NCI-H2029 treated with DMSO at 0.1 percent for 48 hours (cell line): ENCODE results near the gene ATP11A.
A peak's percentile ranks its signal among the peaks of the same experiment; 100 is the strongest.
"Not testable (repeated sequence)": the region's sequence is repeated elsewhere in the genome, so short reads cannot be mapped to it uniquely, and the experiment has no call there.

Experiments
- DNase-seq: peaks from one replicate; lab custom pipeline; 2025; lab: John Stamatoyannopoulos, UW

Gene ATP11A

GRCh38 chr13:112774829-112775565 lies 85.2 kb downstream of the ATP11A start:
- DNase-seq: no peak

DNA sequence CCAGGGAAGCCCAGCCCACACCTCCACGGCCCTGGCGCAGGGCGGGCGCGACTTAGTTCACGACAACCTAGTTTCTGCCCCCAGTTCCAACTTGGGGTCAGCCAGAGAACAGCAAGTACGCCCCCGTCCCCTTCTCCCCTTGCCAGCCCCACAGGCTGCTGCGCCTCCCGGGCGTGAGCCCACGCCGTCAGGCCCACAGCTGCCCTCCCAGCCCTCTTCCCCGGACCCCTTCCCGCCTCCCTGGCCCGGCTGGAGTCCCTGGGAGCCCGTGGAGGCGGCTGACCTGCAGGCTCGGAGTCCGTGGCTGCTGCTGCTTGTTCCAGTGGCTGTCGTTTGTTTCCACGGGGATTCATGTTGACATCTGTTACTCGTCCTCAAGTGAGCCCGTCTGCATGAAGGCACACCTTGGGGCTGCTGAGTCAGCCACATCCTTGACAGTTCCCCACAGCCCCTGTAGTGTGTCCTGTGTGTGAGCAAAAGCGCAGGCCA lies 86.0 kb downstream of the ATP11A start:
- no peak for DNase-seq

DNA sequence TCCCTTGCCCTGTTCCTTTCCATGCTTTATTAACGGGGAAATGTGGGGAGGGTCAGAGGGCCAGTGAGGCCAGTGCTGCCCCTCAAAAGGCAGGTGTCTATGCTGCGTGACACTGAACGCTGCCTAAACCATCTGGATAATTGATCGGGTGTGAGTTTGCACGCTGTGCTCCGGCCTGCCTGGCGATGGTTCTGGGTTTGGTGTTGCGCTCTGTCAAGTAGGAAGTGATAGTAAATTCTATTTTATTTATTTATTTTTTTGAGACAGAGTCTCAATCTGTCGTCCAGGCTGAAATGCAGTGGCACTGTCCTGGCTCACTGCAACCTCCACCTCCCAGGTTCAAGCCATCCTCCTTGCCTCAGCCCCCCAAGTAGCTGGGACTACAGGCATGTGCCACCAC lies 86.5 kb downstream of the ATP11A start:
- DNase-seq: no peak

- DNase-seq: no peak
These were observed 87.1 kb downstream of the ATP11A start for GRCh38 chr13:112776971-112777370.

GRCh38 chr13:112777637-112778406 lies 88.0 kb downstream of the ATP11A start:
- no peak for DNase-seq

GRCh38 chr13:112779856-112780604 lies 90.2 kb downstream of the ATP11A start:
- no peak for DNase-seq

DNA sequence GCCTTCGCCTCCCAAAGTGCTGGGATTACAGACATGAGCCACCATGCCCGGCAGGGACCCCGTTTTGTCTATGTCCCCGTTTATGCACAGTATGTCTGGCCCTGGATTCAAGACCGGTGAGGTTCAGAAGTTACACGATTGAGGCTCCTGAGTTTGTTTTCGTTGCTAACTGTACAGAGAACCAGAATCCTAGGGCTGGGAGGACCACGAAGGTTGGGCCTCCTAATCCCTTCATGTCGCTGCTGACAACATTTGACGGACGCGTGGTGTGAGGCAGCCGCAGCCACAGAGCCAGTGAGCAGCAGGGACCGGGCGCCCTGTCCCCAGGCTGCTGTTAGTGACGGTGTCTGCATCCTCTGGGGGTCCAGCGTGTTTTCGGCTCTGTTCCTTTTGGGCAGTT lies 91.4 kb downstream of the ATP11A start:
- no peak for DNase-seq

- DNase-seq: peak; percentile 61
These were observed 92.1 kb downstream of the ATP11A start for GRCh38 chr13:112781881-112782361.

- DNase-seq: no peak
These were observed 92.7 kb downstream of the ATP11A start for GRCh38 chr13:112782429-112783010.

DNA sequence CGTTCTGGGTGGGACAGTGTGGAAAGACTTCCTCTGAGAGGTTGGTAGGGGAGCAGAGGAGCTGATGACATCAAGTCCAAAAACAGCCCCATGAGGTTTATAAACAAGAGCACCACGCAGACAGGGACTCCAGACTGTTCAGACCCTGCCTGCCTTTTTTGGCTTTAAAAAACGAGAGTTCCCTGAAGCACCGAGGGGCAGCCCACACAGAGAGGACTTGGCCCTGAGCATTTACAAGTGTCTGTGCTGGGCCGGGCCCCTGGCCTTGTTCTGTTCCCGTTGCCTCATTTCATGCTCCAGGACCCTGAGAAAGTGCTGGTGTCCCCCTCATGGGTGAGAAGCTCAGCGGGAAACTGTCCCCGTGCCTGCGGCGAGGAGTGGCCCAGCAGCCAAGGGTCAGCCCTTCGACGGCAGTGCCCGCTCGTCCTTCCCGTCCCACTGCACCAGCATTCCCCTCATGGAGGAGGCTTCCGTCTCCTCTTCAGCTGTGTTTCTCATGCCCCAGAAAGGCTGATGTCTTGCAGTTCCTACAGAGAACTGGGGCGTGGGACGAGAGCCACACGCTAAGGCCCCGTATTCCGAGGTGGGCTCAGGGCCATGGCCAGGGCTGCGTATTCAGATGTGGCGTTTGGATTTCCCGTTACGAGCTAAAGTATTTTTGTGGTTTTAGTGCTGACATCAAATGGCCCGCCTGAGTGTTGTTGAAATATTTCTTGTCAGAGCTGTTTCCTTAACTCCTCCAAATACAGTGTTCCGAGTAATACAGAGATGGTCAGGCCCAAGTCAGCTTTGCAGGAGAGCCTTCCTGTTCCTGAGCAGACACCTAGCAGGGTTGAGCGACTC lies 93.5 kb downstream of the ATP11A start:
- no peak for DNase-seq

DNA sequence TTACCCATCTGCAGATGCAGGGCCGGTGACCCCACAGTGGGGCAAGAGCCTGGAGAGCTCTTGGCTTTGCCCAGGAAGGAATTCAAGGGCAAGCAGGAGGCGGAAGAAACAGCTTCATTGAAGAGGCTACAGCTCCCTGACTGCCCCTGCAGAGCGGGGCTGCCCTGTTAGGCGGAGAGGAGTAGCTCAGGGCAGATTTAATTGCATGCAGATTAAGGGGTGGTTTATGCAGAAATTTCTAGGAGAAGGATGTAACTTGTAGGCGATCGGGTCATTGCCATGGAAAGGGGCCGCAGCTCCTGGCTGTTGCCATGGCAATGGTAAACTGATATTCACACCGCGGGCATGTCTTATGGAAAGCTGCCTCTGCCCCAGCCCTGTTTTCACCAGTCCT lies 94.1 kb downstream of the ATP11A start:
- DNase-seq: no peak

DNA sequence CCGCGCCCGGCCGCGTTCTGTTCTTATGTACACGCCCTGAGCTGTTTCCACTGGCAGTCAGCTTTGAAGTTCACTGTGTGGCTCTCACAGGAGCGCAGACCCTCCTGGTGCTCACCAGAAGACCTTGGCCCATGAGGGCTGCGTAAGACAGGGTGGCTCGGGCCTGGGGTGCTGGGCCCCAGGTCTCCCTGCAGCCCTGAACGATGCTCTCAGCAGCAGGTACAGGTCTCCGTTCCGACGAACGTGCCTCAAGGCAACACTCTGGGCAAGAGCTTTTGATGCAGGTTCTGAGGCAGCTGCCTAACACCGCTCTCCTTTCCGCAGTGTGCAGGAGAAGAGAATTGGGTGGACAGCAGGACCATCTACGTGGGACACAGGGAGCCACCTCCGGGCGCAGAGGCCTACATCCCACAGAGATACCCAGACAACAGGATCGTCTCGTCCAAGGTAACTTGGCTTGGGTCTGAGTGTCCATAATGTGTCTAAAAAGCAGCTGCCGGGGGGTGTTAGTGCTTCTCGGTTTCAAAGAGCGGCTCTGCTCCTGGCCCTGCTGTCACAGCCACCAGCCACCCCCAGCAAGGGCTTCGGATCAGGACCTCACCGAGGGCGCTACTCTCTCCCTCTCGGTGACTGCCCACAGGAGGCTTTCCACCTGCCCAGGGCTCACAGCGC lies 95.1 kb downstream of the ATP11A start:
- DNase-seq: no peak

GRCh38 chr13:112785483-112785856 lies 95.6 kb downstream of the ATP11A start:
- no peak for DNase-seq

GRCh38 chr13:112786810-112787209 lies 97.0 kb downstream of the ATP11A start:
- DNase-seq: not testable (repeated sequence)

DNA sequence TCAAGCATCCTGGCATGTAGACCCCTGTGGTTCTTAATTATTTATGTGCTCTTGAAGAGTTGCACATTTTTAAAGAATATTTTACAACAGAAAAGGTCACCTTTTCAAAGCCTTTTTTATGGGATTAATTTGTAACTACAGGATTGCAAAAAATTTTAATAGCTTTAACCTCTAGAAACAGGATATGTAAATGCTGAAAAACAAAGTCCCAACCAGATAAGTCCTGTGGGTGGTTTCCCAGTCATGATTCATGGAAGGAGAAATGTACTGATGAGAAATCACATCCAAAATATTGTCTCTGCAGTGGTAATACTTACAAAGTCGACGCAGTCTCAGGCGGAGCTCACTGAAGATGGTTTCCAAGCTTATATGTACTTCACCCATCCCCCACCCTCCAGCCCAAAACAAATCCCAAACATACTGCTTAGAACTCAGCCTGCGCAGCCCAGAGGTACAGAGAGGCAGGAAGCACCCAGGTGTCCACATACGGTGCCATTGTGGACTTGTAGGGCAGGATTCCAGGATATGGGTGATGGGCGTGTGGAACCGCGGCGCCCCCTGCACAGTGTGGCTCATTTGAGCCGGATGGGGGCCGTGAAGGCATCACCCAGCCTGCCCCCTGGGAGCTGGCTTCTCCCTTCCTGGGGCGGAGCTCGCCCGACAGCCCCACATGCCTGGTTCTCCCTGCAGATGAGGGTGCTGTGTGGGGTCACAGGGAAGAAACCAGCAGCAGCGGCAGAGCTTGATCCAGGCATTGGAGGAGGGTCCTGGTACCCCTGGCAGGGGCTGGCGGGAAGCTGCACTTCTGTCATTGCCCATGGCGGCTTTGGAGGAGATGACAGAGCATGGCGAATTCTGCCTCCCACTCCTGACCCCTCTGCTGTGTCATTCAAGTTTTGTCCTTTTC lies 101.2 kb downstream of the ATP11A start:
- DNase-seq: no peak

- peak; percentile 82 for DNase-seq
These were observed 102.0 kb downstream of the ATP11A start for GRCh38 chr13:112791663-112792440.

DNA sequence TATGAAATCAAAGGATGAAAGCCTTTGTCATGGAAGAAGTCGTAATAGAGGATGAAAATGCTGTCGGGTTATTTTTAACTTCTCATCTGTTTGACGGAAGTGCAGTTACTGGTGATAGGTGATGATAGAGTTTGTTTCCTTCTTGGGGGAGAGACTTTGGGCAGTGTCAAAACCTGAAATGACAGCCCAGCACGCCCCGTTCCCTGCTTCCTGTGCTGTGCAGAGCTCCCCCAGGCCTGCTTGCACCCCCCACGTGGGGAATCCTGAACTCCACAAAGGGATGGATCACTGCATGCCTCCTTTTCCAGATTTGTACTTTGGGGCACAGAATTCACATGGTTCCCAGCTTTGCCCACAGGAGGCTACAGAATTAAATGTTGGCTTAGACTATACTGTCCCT lies 102.7 kb downstream of the ATP11A start:
- no peak for DNase-seq

DNA sequence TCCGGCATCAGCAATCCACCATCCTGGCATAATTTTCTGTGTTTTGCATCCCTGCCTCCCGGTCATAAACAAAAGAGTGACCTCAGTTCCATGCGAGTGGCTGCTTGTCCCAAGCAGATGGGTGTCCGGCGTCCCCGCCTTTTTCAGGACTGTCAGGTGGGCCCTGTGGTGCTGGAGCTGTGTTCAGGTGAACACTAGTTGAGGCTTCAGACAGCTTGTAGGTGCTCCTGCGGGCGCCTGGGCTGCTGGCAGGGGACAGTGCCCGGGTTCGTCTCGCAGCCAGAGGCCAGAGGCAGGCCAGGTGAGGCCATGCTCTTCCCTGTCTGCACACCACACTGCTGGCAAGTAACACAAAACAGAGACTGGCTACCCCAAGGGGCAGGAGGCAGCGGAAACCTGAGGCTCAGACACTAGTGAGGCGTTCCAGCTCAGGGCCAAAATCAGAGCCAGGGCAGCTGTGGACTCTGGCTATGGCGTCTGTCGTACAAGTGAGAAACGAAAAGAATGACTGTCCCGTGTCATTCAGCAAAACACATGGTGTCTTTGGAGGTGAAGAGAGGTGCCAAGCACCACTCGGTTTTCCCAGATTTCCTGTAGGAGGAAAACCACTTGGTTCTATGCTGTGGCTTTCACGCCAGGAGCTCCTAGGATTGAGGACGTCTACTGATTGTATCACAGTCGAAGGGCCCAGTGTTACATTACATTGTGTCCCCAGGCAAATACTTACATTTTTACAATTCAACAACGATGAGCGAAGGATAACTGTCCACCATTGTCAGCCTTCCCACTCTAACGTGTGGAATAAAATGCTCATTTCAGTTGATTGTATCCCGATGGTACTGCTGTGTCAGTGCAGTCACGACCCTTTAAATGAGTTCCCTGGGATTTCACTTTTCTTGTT lies 104.0 kb downstream of the ATP11A start:
- no peak for DNase-seq
